Endothelial cell of umbilical vein (primary cell): ENCODE data around the gene SETX. TPM values are rescaled to one million over a fixed set of nuclear protein-coding genes. Genes with fewer than 3 reads are reported as not detected.

Experiments
- BruUV-seq: library from RNA; stranded (reverse); fragments of 400-500 nt; replicated peaks from 2 replicates; lab custom pipeline; 2021; lab: Mats Ljungman, UMichigan
- CTCF ChIA-PET: fragments of 300-600, 350-600 bp; sonication (Branson Sonifier 250); formaldehyde crosslinking; loops from one replicate; lab custom pipeline; 2021; ENCODE audit warnings: antibody characterized with exemption, inconsistent platforms; lab: Charles Lee
- POLR2A ChIA-PET: fragments of 300-600, 350-600 bp; sonication (Branson Sonifier 250); formaldehyde crosslinking; loops from one replicate; lab custom pipeline; 2021; ENCODE audit warnings: antibody characterized with exemption, inconsistent platforms; lab: Charles Lee
- DNase-seq: peaks from one replicate; pipeline ENCODE4 v3.0.0-alpha.2; 2011; ENCODE audit warnings: low read depth, low spot score
- FAIRE-seq: peaks from 2 replicates; lab custom pipeline; 2011; peaks lifted over from hg19 to GRCh38; lab: Jason Lieb, UNC
- H2AFZ ChIP-seq: 2 replicates; pipeline ENCODE4 v1.6.0; 2012; ENCODE audit warnings: low read depth, low read length, control low read depth, inconsistent platforms
- H3K27ac ChIP-seq: 2 replicates; pipeline ENCODE4 v1.5.1; 2011; ENCODE audit warnings: low read depth, mild to moderate bottlenecking, control low read depth, low read length, moderate library complexity; ENCODE audit not compliant: insufficient read depth
- H3K27me3 ChIP-seq, 2 experiments: 2 replicates each; pipeline versions ENCODE4 v1.6.0 to v1.6.1; 2011; ENCODE audit warnings: low read length in 2 of 2, mixed read lengths in 1 of 2; ENCODE audit not compliant: control insufficient read depth in 2 of 2, insufficient read depth in 2 of 2
- H3K36me3 ChIP-seq, 2 experiments: 2 replicates in 1 of 2; 3 replicates in 1 of 2; pipeline ENCODE4 v1.5.1; 2011; ENCODE audit warnings: low read length in 2 of 2, mild to moderate bottlenecking in 1 of 2, moderate library complexity in 1 of 2; ENCODE audit not compliant: control insufficient read depth in 2 of 2, insufficient read depth in 2 of 2; ENCODE audit errors: extremely low read depth in 1 of 2
- H3K4me1 ChIP-seq: 3 replicates; pipeline ENCODE4 v1.5.1; 2011; ENCODE audit warnings: mild to moderate bottlenecking, low read length; ENCODE audit not compliant: control insufficient read depth, insufficient read depth; ENCODE audit errors: extremely low read depth
- H3K4me2 ChIP-seq: 2 replicates; pipeline ENCODE4 v1.6.1; 2011; ENCODE audit warnings: low read length, control low read depth, mixed read lengths; ENCODE audit not compliant: insufficient read depth
- H3K4me3 ChIP-seq, 3 experiments: fragments of 200-600 bp in 1 of 3; sonication (generic), shearing (Covaris generic) in 1 of 3; replicated peaks in 1 of 3; 2 replicates each; pipeline ENCODE4 v1.5.1; 2011 to 2016; ENCODE audit warnings: control low read depth in 3 of 3, low read length in 3 of 3, mild to moderate bottlenecking in 2 of 3, inconsistent platforms in 1 of 3, low read depth in 1 of 3, moderate library complexity in 1 of 3; ENCODE audit not compliant: insufficient read depth in 1 of 3
- H3K79me2 ChIP-seq: 2 replicates; pipeline ENCODE4 v1.6.0; 2012; ENCODE audit warnings: low read length, inconsistent platforms; ENCODE audit not compliant: control insufficient read depth, insufficient read depth
- H3K9ac ChIP-seq: replicated peaks from 2 replicates; pipeline ENCODE3; 2011; ENCODE audit warnings: low read length, control low read depth; ENCODE audit not compliant: insufficient read depth; ENCODE audit errors: extremely low read depth
- H3K9me1 ChIP-seq: replicated peaks from 3 replicates; pipeline ENCODE4 v1.6.0; 2011; ENCODE audit warnings: mild to moderate bottlenecking, low read length; ENCODE audit not compliant: control insufficient read depth, insufficient read depth; ENCODE audit errors: extremely low read depth
- H3K9me3 ChIP-seq: replicated peaks from 2 replicates; pipeline ENCODE4 v1.5.1; 2012; ENCODE audit warnings: low read length, inconsistent platforms; ENCODE audit not compliant: control insufficient read depth, insufficient read depth
- H4K20me1 ChIP-seq: replicated peaks from 2 replicates; pipeline ENCODE3; 2011; ENCODE audit warnings: mild to moderate bottlenecking, low read length; ENCODE audit not compliant: control insufficient read depth, insufficient read depth; ENCODE audit errors: extremely low read depth
- GATA2 ChIP-seq: IDR thresholded peaks from 2 replicates; pipeline ENCODE4 v1.7.0; 2011; ENCODE audit warnings: low read depth, mild to moderate bottlenecking, moderate library complexity, mixed read lengths, low read length; ENCODE audit not compliant: insufficient read length, insufficient read depth
- JUN ChIP-seq: IDR thresholded peaks from 2 replicates; pipeline ENCODE4 v1.6.1; 2011; ENCODE audit warnings: borderline replicate concordance, low read depth; ENCODE audit not compliant: insufficient read length, insufficient read depth
- MYC ChIP-seq: IDR thresholded peaks from one replicate; pipeline ENCODE4 v1.6.1; 2011; ENCODE audit warnings: mild to moderate bottlenecking, low read depth, low read length
- dilution Hi-C: fragments of 300-500 bp; cut with MboI; formaldehyde crosslinking; loops from one replicate; pipeline ENCODE4 v1.15.0; 2019; ENCODE audit warnings: low sequenced_read_pairs; ENCODE audit not compliant: extremely low pct_ligation_motif_present
- intact Hi-C: fragments of 100-400 bp; cut with micrococcal nuclease; formaldehyde crosslinking; loops from one replicate; pipeline ENCODE4 v1.10.0; 2022
- polyA plus RNA-seq, 4 experiments: library from polyadenylated mRNA; depleted of rRNA in 3 of 4; stranded (reverse) in 3 of 4; unstranded in 1 of 4; fragments of >200 nt; gene quantifications; 2 replicates each; pipeline versions ENCODE4 v1.2.1 to v1.2.3, GENCODE V29; 2011 to 2012; ENCODE audit warnings: missing spikeins in 1 of 4
- total RNA-seq: library from RNA; stranded (reverse); gene quantifications from 2 replicates; pipeline ENCODE4 v1.2.3, GENCODE V29; 2021
- TF ChIP-seq, protein P1 (sequence below), 2 donors: IDR thresholded peaks; 1 replicate in 1 of 2; 2 replicates in 1 of 2; pipeline ENCODE4 v1.5.1; 2011; ENCODE audit warnings: low read length in 2 of 2, mild to moderate bottlenecking in 2 of 2, moderate library complexity in 2 of 2, control low read depth in 1 of 2, inconsistent platforms in 1 of 2, low read depth in 1 of 2; ENCODE audit not compliant: insufficient read depth in 1 of 2; ENCODE audit errors: extremely low read depth in 1 of 2

Gene SETX
- total and polyA plus RNA-seq, 2 donors (not counting 3 experiments of a cell fraction or from before 2014, with no cell fraction given) = 20.9 to 47.7 TPM

DNA sequence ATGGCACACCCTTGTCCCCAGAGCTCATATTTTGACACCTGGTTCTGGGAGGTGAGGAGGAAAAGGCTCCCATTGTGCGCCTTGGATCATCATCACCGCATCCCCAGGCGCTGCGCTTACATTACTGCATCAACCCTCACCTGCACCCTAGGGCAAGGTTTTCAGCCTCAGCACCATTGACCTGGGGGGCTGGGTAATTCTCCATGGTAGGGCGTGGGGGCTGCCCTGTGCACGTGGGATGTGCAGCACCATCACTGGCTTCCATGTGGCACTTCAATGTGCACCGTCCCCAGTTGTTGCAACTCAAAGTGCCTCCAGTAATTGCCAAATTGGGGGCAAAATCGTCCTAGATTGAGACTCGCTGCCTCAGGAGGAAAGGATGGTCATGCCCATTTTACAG lies 109.3 kb downstream of the SETX start:
- Histone ChIP-seq H3K9me3 (no peaks in the 10 kb centered on the region), H3K79me2 (no peaks in the 10 kb centered on the region), H3K4me1 (peaks cover 7% of the 10 kb centered on the region), H3K9me1 (no peaks in the 10 kb centered on the region), H2AFZ (no peak overlapping the region), H3K9ac (no peak overlapping the region), H3K27ac (no peak overlapping the region), H4K20me1 (no peaks in the 10 kb centered on the region), H3K4me3 (no peak overlapping the region), H3K36me3 (no peaks in the 10 kb centered on the region), H3K27me3 (peaks cover 2 to 5% of the 10 kb centered on the region in 2 experiments), H3K4me2 (no peak overlapping the region)
- intact Hi-C loops = no loop called here
- ChIA-PET CTCF (interaction anchor here (0.8 to 12.2 kb wide), 7 partner anchors 9 to 490 kb away, joined by 3 to 234 read pairs (median 5); no protein-coding TSS in a partner anchor), POLR2A (no interaction called here)
- DNase-seq = no peak
- FAIRE-seq = no peak
- no peak for TF ChIP-seq JUN
- TF ChIP-seq MYC = no peak
- TF ChIP-seq GATA2 = no peak
- TF ChIP-seq, protein P1, sequence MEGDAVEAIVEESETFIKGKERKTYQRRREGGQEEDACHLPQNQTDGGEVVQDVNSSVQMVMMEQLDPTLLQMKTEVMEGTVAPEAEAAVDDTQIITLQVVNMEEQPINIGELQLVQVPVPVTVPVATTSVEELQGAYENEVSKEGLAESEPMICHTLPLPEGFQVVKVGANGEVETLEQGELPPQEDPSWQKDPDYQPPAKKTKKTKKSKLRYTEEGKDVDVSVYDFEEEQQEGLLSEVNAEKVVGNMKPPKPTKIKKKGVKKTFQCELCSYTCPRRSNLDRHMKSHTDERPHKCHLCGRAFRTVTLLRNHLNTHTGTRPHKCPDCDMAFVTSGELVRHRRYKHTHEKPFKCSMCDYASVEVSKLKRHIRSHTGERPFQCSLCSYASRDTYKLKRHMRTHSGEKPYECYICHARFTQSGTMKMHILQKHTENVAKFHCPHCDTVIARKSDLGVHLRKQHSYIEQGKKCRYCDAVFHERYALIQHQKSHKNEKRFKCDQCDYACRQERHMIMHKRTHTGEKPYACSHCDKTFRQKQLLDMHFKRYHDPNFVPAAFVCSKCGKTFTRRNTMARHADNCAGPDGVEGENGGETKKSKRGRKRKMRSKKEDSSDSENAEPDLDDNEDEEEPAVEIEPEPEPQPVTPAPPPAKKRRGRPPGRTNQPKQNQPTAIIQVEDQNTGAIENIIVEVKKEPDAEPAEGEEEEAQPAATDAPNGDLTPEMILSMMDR (IDR thresholded peaks at IDR 0.05; ENCODE audit: extremely low read depth in 1 of 2, insufficient read depth in 1 of 2, low read depth in 1 of 2, low read length in 2 of 2) = no peak
- no TSS peak for BruUV-seq
- dilution Hi-C loops = no loop called here
